RWPE2 (cell line): ENCODE data around the gene NCAPG.

ENCODE experiments used
- ATAC-seq: fragments of 200-7000 bp; cut with Tn5 transposase; 3 replicates; pipeline ENCODE4 v1.9.1; 2021; ENCODE audit warnings: low read depth
- DNase-seq: peaks from one replicate; pipeline ENCODE4 v3.0.0-alpha.2; 2020; ENCODE audit warnings: low spot score
- H3K27ac ChIP-seq: fragments of 450-650 bp; 2 replicates; pipeline ENCODE4 v1.5.1; 2017; ENCODE audit warnings: mild to moderate bottlenecking; ENCODE audit not compliant: poor library complexity, severe bottlenecking
- H3K27me3 ChIP-seq: fragments of 250-450 bp; sonication (Bioruptor Pico); 2 replicates; pipeline ENCODE4 v1.5.1; 2021; ENCODE audit warnings: mild to moderate bottlenecking, moderate library complexity; ENCODE audit not compliant: insufficient read depth, poor library complexity, severe bottlenecking
- H3K36me3 ChIP-seq: fragments of 250-450 bp; sonication (Bioruptor Pico); 2 replicates; pipeline ENCODE4 v1.5.1; 2020; ENCODE audit warnings: low read depth, mild to moderate bottlenecking, moderate library complexity
- H3K4me1 ChIP-seq: fragments of 250-450 bp; sonication (Bioruptor Pico); 2 replicates; pipeline ENCODE4 v1.5.1; 2021; ENCODE audit warnings: mild to moderate bottlenecking, moderate library complexity; ENCODE audit not compliant: insufficient read depth, poor library complexity, severe bottlenecking
- H3K4me3 ChIP-seq: fragments of 250-450 bp; sonication (Bioruptor Pico); 2 replicates; pipeline ENCODE4 v1.5.1; 2021; ENCODE audit warnings: mild to moderate bottlenecking, moderate library complexity; ENCODE audit not compliant: severe bottlenecking
- H3K9me3 ChIP-seq: fragments of 250-450 bp; sonication (Bioruptor Pico); 2 replicates; pipeline ENCODE4 v1.5.1; 2021; ENCODE audit warnings: mild to moderate bottlenecking, moderate library complexity; ENCODE audit not compliant: severe bottlenecking
- TF ChIP-seq, protein P1 (sequence below): fragments of 450-650 bp; IDR thresholded peaks from one replicate; pipeline ENCODE4 v1.5.1; 2017; ENCODE audit warnings: mild to moderate bottlenecking, moderate library complexity; ENCODE audit not compliant: poor library complexity, severe bottlenecking

The NCAPG gene

GRCh38 chr4:17877661-17878060 is 66.9 kb downstream of the NCAPG start:
- Histone ChIP-seq H3K4me3 (no peak overlapping the region), H3K27ac (no peak overlapping the region), H3K9me3 (no peaks in the 10 kb centered on the region), H3K4me1 (no peaks in the 10 kb centered on the region), H3K27me3 (no peaks in the 10 kb centered on the region), H3K36me3 (0 out of 2 replicates have a peak, but pooled peaks cover 3% of the 10 kb centered on the region)
- ATAC-seq (no peak), DNase-seq (no peak)
- TF ChIP-seq, protein P1, sequence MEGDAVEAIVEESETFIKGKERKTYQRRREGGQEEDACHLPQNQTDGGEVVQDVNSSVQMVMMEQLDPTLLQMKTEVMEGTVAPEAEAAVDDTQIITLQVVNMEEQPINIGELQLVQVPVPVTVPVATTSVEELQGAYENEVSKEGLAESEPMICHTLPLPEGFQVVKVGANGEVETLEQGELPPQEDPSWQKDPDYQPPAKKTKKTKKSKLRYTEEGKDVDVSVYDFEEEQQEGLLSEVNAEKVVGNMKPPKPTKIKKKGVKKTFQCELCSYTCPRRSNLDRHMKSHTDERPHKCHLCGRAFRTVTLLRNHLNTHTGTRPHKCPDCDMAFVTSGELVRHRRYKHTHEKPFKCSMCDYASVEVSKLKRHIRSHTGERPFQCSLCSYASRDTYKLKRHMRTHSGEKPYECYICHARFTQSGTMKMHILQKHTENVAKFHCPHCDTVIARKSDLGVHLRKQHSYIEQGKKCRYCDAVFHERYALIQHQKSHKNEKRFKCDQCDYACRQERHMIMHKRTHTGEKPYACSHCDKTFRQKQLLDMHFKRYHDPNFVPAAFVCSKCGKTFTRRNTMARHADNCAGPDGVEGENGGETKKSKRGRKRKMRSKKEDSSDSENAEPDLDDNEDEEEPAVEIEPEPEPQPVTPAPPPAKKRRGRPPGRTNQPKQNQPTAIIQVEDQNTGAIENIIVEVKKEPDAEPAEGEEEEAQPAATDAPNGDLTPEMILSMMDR: no peak

- no peak for DNase-seq
- TF ChIP-seq, protein P1: no peak
- Histone ChIP-seq H3K9me3 (no peaks in the 10 kb centered on the region), H3K4me3 (no peak overlapping the region), H3K36me3 (0 out of 2 replicates have a peak, but pooled peaks cover 3% of the 10 kb centered on the region), H3K27me3 (no peaks in the 10 kb centered on the region), H3K4me1 (no peaks in the 10 kb centered on the region), H3K27ac (no peak overlapping the region)
- no peak for ATAC-seq
These were observed 73.3 kb downstream of the NCAPG start for GRCh38 chr4:17884063-17884462.

DNA sequence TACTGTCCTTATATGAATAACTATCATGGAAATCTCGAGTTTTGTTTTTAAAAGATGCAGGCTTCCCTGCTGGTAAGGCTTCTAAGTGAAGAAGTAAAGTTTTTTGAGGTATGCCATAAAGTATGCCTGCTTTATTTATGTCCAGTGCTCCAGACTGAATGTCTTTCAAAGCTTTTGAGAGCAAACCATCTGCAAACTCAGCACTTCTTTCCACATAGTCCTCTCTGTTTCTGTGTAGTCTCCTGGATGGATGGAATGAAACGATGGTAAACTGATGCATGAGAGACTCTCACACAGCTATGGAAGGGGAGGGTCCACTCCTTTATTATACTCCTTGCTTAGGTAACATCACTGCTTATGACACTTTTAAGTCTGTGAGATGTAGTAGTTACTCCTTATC is 73.7 kb downstream of the NCAPG start:
- no peak for DNase-seq
- TF ChIP-seq, protein P1: no peak
- Histone ChIP-seq H3K9me3 (no peaks in the 10 kb centered on the region), H3K36me3 (0 out of 2 replicates have a peak, but pooled peaks cover under 1% of the 10 kb centered on the region), H3K4me3 (no peak overlapping the region), H3K27me3 (no peaks in the 10 kb centered on the region), H3K27ac (no peak overlapping the region), H3K4me1 (no peaks in the 10 kb centered on the region)
- no peak for ATAC-seq

DNA sequence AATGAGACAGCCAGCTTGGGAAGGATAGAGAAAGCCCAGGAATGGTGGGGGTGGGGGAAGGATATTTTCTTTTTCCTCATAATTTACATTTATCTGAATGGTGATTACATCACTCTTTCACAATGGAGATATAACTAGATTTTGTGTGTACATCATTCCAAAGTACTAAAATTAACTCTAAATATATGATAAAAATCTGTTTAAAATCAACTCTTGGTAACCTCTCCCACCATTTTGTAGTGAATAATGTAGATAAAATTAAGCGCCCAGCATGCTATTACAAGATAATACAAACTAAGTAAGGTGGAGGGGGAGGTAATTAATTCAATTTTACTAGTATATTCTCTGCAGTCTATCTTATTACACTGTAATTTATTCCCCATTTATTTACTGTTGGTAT is 78.9 kb downstream of the NCAPG start:
- no peaks in the 10 kb centered on the region for H3K4me1 ChIP-seq
- ATAC-seq (no peak), DNase-seq (no peak)
- H3K36me3 ChIP-seq: no peaks in the 10 kb centered on the region
- no peak overlapping the region for H3K4me3 ChIP-seq
- TF ChIP-seq, protein P1: no peak
- H3K9me3 ChIP-seq: no peaks in the 10 kb centered on the region
- no peak overlapping the region for H3K27ac ChIP-seq
- H3K27me3 ChIP-seq: no peaks in the 10 kb centered on the region

GRCh38 chr4:17894421-17894820 is 83.6 kb downstream of the NCAPG start:
- Histone ChIP-seq H3K4me3 (no peak overlapping the region), H3K9me3 (no peaks in the 10 kb centered on the region), H3K27ac (no peak overlapping the region), H3K27me3 (no peaks in the 10 kb centered on the region), H3K36me3 (no peaks in the 10 kb centered on the region), H3K4me1 (no peaks in the 10 kb centered on the region)
- TF ChIP-seq, protein P1: no peak
- DNase-seq (no peak), ATAC-seq (no peak)
